Colonic mucosa (tissue), 4 donors: ENCODE data around the gene CDH18. TPM values are rescaled to one million over a fixed set of nuclear protein-coding genes. Genes with fewer than 3 reads are reported as not detected.

Source experiments
- DNase-seq: peaks from one replicate; pipeline ENCODE4 v3.0.0-alpha.2; 2020
- H3K27ac ChIP-seq: fragments of 200-600 bp; one replicate; pipeline ENCODE4 v1.8.0; 2021
- H3K27me3 ChIP-seq: fragments of 200-600 bp; one replicate; pipeline ENCODE4 v1.8.0; 2021
- H3K36me3 ChIP-seq: fragments of 200-600 bp; one replicate; pipeline ENCODE4 v1.8.0; 2021
- H3K4me1 ChIP-seq: fragments of 200-600 bp; one replicate; pipeline ENCODE4 v1.8.0; 2021; ENCODE audit warnings: mild to moderate bottlenecking
- H3K4me3 ChIP-seq: fragments of 200-600 bp; one replicate; pipeline ENCODE4 v1.8.0; 2021
- H3K9ac ChIP-seq, 2 donors: one replicate each; pipeline ENCODE4 v1.7.0; 2013; ENCODE audit warnings: control low read depth in 2 of 2, low read depth in 2 of 2, low read length in 2 of 2
- H3K9me3 ChIP-seq: fragments of 200-600 bp; one replicate; pipeline ENCODE4 v1.8.0; 2021
- intact Hi-C: fragments of 100-400 bp; cut with DNase I; formaldehyde crosslinking; loops from one replicate; pipeline ENCODE4 v1.14.1; 2022
- total RNA-seq, 2 donors: library from RNA; stranded (reverse); fragmentation: NEBNext Ultra II Directional in 1 of 2; extraction: Animal tissue kit (Norgen Biotek cat#: 25700) in 1 of 2; gene quantifications; one replicate each; pipeline ENCODE4 v1.2.1, GENCODE V29; 2021
- TF ChIP-seq, protein P1 (sequence below): fragments of 200-600 bp; IDR thresholded peaks from one replicate; pipeline ENCODE4 v1.8.0; 2022; ENCODE audit warnings: antibody characterized with exemption, mild to moderate bottlenecking
- donor health status: healthy.
- donor health status: DM: no; HTN: no; CAD: no.
- donor health status: DM: no; HTN: no; CAD: no.

CDH18 gene
- total RNA-seq, 2 donors from 2014 or later, result not detected

DNA sequence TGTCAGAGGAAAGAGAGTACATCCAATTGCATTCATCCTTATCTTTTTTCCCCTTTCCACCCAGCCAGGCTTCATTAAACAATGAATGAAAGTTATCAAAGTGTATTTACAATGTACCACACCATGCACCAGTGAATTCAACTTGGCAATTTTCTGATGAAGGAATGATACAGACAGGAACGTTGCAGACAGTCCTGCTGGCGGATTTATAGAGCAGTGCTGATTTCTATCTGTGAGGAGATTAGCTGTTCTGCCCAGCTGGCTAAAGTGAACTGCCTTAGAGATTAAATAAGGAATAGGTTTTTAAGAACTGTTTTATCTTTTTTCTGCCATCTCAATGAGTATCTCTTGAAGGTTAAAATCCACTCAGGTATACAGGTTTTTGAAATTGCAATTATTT lies 403.9 kb downstream of the CDH18 start:
- no peak for DNase-seq
- Histone ChIP-seq H3K9me3 (no peaks in the 10 kb centered on the region), H3K9ac (no peak overlapping the region), H3K4me1 (no peaks in the 10 kb centered on the region), H3K27me3 (no peaks in the 10 kb centered on the region), H3K36me3 (no peaks in the 10 kb centered on the region), H3K27ac (no peak overlapping the region), H3K4me3 (no peak overlapping the region)
- TF ChIP-seq, protein P1, sequence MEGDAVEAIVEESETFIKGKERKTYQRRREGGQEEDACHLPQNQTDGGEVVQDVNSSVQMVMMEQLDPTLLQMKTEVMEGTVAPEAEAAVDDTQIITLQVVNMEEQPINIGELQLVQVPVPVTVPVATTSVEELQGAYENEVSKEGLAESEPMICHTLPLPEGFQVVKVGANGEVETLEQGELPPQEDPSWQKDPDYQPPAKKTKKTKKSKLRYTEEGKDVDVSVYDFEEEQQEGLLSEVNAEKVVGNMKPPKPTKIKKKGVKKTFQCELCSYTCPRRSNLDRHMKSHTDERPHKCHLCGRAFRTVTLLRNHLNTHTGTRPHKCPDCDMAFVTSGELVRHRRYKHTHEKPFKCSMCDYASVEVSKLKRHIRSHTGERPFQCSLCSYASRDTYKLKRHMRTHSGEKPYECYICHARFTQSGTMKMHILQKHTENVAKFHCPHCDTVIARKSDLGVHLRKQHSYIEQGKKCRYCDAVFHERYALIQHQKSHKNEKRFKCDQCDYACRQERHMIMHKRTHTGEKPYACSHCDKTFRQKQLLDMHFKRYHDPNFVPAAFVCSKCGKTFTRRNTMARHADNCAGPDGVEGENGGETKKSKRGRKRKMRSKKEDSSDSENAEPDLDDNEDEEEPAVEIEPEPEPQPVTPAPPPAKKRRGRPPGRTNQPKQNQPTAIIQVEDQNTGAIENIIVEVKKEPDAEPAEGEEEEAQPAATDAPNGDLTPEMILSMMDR, result no peak
- intact Hi-C loops, result no loop called here

- TF ChIP-seq, protein P1, result no peak
- no peak for DNase-seq
- H3K4me1 ChIP-seq, result no peaks in the 10 kb centered on the region
- no peaks in the 10 kb centered on the region for H3K27me3 ChIP-seq
- no peaks in the 10 kb centered on the region for H3K36me3 ChIP-seq
- intact Hi-C loops, result no loop called here
- H3K9me3 ChIP-seq, result no peaks in the 10 kb centered on the region
- H3K27ac ChIP-seq, result no peak overlapping the region
- no peak overlapping the region for H3K9ac ChIP-seq
- no peak overlapping the region for H3K4me3 ChIP-seq
These were observed 410.1 kb downstream of the CDH18 start for GRCh38 chr5:19577882-19578281.

DNA sequence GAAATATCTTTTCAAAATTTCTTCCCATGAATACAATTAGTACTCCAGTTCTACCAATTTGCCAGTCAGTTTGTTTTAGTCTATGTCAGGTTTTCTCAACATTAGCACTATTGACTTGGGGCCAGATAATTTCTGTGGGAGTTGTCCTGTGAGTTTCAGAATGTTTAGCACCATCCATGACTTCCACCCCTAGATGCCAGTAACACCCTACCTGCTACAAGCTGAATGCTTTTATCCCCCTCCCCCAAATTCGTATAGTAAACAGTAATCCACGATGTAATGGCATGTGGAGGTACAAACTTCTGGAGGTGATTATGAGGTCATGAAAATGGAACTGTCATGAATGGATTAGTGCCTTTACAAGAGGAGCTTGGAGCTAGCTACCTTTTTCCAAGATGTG lies 420.0 kb downstream of the CDH18 start:
- Histone ChIP-seq H3K36me3 (no peaks in the 10 kb centered on the region), H3K4me3 (no peak overlapping the region)
- intact Hi-C loops, result no loop called here

DNA sequence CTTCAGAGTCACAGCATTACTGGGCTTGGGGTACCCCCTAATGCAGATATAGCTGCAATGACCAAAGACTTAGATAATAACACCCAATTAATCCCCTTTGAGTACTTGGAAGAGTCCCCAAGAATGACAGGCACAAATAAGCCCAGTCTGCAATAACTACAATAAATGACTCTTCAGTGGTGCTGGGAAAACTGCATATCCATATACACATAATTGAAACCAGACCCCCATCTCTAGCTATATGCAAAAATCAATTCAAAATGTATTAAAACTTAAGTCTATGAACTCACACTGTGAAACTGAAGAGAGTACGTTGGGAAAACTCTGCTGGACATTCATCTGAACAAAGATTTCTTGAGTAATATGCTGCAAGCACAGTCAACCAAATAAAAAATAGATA lies 422.5 kb downstream of the CDH18 start:
- Histone ChIP-seq H3K4me3 (no peak overlapping the region), H3K9me3 (no peaks in the 10 kb centered on the region), H3K27me3 (no peaks in the 10 kb centered on the region), H3K36me3 (no peaks in the 10 kb centered on the region), H3K4me1 (no peaks in the 10 kb centered on the region), H3K9ac (no peak overlapping the region), H3K27ac (no peak overlapping the region)
- DNase-seq, result no peak
- TF ChIP-seq, protein P1, result no peak
- intact Hi-C loops, result no loop called here

More for the DNA sequence above, 420.0 kb downstream of the CDH18 start:
- no peak overlapping the region for H3K27ac ChIP-seq
- no peak overlapping the region for H3K9ac ChIP-seq
- no peaks in the 10 kb centered on the region for H3K9me3 ChIP-seq
- H3K4me1 ChIP-seq, result no peaks in the 10 kb centered on the region
- TF ChIP-seq, protein P1, result no peak
- no peak for DNase-seq
- H3K27me3 ChIP-seq, result no peaks in the 10 kb centered on the region

DNA sequence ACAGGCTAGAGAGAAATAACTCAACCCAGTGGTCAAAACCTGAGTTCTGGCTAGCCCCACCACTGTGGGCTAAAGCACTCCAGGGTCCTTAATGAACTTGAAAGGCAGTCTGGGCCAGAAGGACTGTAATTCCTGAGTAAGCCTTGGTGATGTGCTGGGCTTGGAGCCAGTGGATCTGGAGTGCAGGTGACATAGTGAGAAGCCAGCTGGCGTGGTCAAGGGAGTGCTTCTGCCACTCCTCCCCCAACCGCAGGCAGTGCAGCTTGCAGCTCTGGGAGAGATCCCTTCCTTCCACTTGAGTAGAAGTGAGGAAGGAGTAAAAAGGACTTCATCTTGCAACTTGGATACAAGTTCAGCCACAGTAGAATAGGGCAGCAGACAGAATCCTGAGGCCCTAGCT lies 424.0 kb downstream of the CDH18 start:
- Histone ChIP-seq H3K9ac (no peak overlapping the region), H3K27me3 (no peaks in the 10 kb centered on the region), H3K4me1 (no peaks in the 10 kb centered on the region), H3K27ac (no peak overlapping the region), H3K9me3 (no peaks in the 10 kb centered on the region), H3K4me3 (no peak overlapping the region), H3K36me3 (no peaks in the 10 kb centered on the region)
- TF ChIP-seq, protein P1, result no peak
- intact Hi-C loops, result no loop called here
- DNase-seq, result no peak

GRCh38 chr5:19555876-19556275 lies 432.1 kb downstream of the CDH18 start:
- TF ChIP-seq, protein P1, result no peak
- intact Hi-C loops, result no loop called here
- Histone ChIP-seq H3K4me3 (no peak overlapping the region), H3K9me3 (no peaks in the 10 kb centered on the region), H3K36me3 (no peaks in the 10 kb centered on the region), H3K4me1 (no peaks in the 10 kb centered on the region), H3K27ac (no peak overlapping the region), H3K9ac (no peak overlapping the region), H3K27me3 (no peaks in the 10 kb centered on the region)
- DNase-seq, result no peak
